ENCODE measurements around the gene DOC2A.

The DOC2A gene

GRCh38 chr16:29972500-29972899, 38.3 kb downstream of the DOC2A start:
- TF ChIP-seq CTCF (IDR thresholded peaks at IDR 0.05; ENCODE audit: low read depth, low read length, poor library complexity, severe bottlenecking) (no peak), EZH2phosphoT487 (IDR thresholded peaks at IDR 0.05; ENCODE audit: borderline replicate concordance, low read length) (no peak)
- H3K9me2 ChIP-seq (replicated peaks; ENCODE audit: control insufficient read depth, low read length): no peaks in the 10 kb centered on the region
- peaks cover 10% of the 10 kb centered on the region for H4K20me1 ChIP-seq (ENCODE audit: control insufficient read depth, insufficient read depth, low read depth, low read length)
- H3F3A ChIP-seq (ENCODE audit: control insufficient read depth, insufficient read depth): 0 out of 2 replicates have a peak, but pooled peaks cover 6% of the 10 kb centered on the region
- no peak overlapping the region for H3K27ac ChIP-seq (ENCODE audit: low read depth, low read length)
- H3K27me3 ChIP-seq (ENCODE audit: control insufficient read depth, low read length): no peaks in the 10 kb centered on the region
- H3K9me3 ChIP-seq (ENCODE audit: control insufficient read depth, insufficient read depth, low read length): peaks cover 7% of the 10 kb centered on the region; the same call in 1 of the 2 replicates
- no peak overlapping the region for H3K4me2 ChIP-seq (ENCODE audit: low read length)
- no peak overlapping the region for H3K4me3 ChIP-seq (ENCODE audit: low read length)
- peaks cover 30% of the 10 kb centered on the region for H3K4me1 ChIP-seq (ENCODE audit: control insufficient read depth, low read length)
- peaks cover 38% of the 10 kb centered on the region for H3K79me2 ChIP-seq (ENCODE audit: control insufficient read depth, low read length)
- peaks cover 52% of the 10 kb centered on the region for H3K36me3 ChIP-seq (ENCODE audit: control insufficient read depth, low read length)

GRCh38 chr16:29971304-29971703, 39.5 kb downstream of the DOC2A start:
- Histone ChIP-seq H3K4me3 (ENCODE audit: low read length) (no peak overlapping the region), H3K9me2 (replicated peaks; ENCODE audit: control insufficient read depth, low read length) (no peaks in the 10 kb centered on the region), H3K27ac (ENCODE audit: low read depth, low read length) (no peak overlapping the region), H3K9me3 (ENCODE audit: control insufficient read depth, insufficient read depth, low read length) (peaks cover 7% of the 10 kb centered on the region; the same call in 1 of the 2 replicates), H4K20me1 (ENCODE audit: control insufficient read depth, insufficient read depth, low read depth, low read length) (peaks cover 7% of the 10 kb centered on the region; the same call in 1 of the 2 replicates), H3K36me3 (ENCODE audit: control insufficient read depth, low read length) (peaks cover 41% of the 10 kb centered on the region), H3K4me2 (ENCODE audit: low read length) (no peak overlapping the region), H3K79me2 (ENCODE audit: control insufficient read depth, low read length) (peaks cover 26% of the 10 kb centered on the region), H3F3A (ENCODE audit: control insufficient read depth, insufficient read depth) (0 out of 2 replicates have a peak, but pooled peaks cover 6% of the 10 kb centered on the region), H3K4me1 (ENCODE audit: control insufficient read depth, low read length) (peaks cover 25% of the 10 kb centered on the region), H3K27me3 (ENCODE audit: control insufficient read depth, low read length) (no peaks in the 10 kb centered on the region)
- no peak for TF ChIP-seq CTCF (IDR thresholded peaks at IDR 0.05; ENCODE audit: low read depth, low read length, poor library complexity, severe bottlenecking)
- TF ChIP-seq EZH2phosphoT487 (IDR thresholded peaks at IDR 0.05; ENCODE audit: borderline replicate concordance, low read length): no peak

GRCh38 chr16:29968205-29968604, 42.6 kb downstream of the DOC2A start:
- no peaks in the 10 kb centered on the region for H3K9me2 ChIP-seq (replicated peaks; ENCODE audit: control insufficient read depth, low read length)
- no peak overlapping the region for H3K27ac ChIP-seq (ENCODE audit: low read depth, low read length)
- no peak overlapping the region for H3K4me2 ChIP-seq (ENCODE audit: low read length)
- H3K36me3 ChIP-seq (ENCODE audit: control insufficient read depth, low read length): peaks cover 27% of the 10 kb centered on the region
- no peaks in the 10 kb centered on the region for H4K20me1 ChIP-seq (ENCODE audit: control insufficient read depth, insufficient read depth, low read depth, low read length)
- H3K4me3 ChIP-seq (ENCODE audit: low read length): no peak overlapping the region
- no peak for TF ChIP-seq CTCF (IDR thresholded peaks at IDR 0.05; ENCODE audit: low read depth, low read length, poor library complexity, severe bottlenecking)
- TF ChIP-seq EZH2phosphoT487 (IDR thresholded peaks at IDR 0.05; ENCODE audit: borderline replicate concordance, low read length): no peak
- peaks cover 6% of the 10 kb centered on the region; the same call in 1 of the 2 replicates for H3K9me3 ChIP-seq (ENCODE audit: control insufficient read depth, insufficient read depth, low read length)
- H3K79me2 ChIP-seq (ENCODE audit: control insufficient read depth, low read length): no peaks in the 10 kb centered on the region
- peaks cover 7% of the 10 kb centered on the region for H3K4me1 ChIP-seq (ENCODE audit: control insufficient read depth, low read length)
- H3F3A ChIP-seq (ENCODE audit: control insufficient read depth, insufficient read depth): 0 out of 2 replicates have a peak, but pooled peaks cover 8% of the 10 kb centered on the region
- no peaks in the 10 kb centered on the region for H3K27me3 ChIP-seq (ENCODE audit: control insufficient read depth, low read length)
